Duodenal mucosa (tissue), 2 donors: Measurements from ENCODE around the gene COL23A1.

ENCODE experiments used
- H3K27ac ChIP-seq: one replicate; pipeline ENCODE4 v1.7.0; 2013; ENCODE audit warnings: low read depth, low read length
- H3K27me3 ChIP-seq, 2 donors: one replicate each; pipeline ENCODE4 v1.7.0; 2013; ENCODE audit warnings: low read length in 2 of 2, control low read depth in 1 of 2; ENCODE audit not compliant: insufficient read depth in 2 of 2, control insufficient read depth in 1 of 2
- H3K36me3 ChIP-seq, 2 donors: one replicate each; pipeline ENCODE4 v1.7.0; 2013; ENCODE audit warnings: low read length in 2 of 2, control low read depth in 1 of 2; ENCODE audit not compliant: insufficient read depth in 2 of 2, control insufficient read depth in 1 of 2
- H3K4me1 ChIP-seq, 2 donors: one replicate each; pipeline ENCODE4 v1.7.0; 2013; ENCODE audit warnings: low read length in 2 of 2, control low read depth in 1 of 2; ENCODE audit not compliant: insufficient read depth in 2 of 2, control insufficient read depth in 1 of 2
- H3K4me3 ChIP-seq, 2 donors: one replicate each; pipeline ENCODE4 v1.7.0; 2013; ENCODE audit warnings: low read length in 2 of 2, low read depth in 1 of 2
- H3K9ac ChIP-seq, 2 donors: one replicate each; pipeline ENCODE4 v1.7.0; 2013; ENCODE audit warnings: low read length in 2 of 2, low read depth in 1 of 2
- H3K9me3 ChIP-seq, 2 donors: one replicate each; pipeline ENCODE4 v1.7.0; 2013; ENCODE audit warnings: low read length in 2 of 2, control low read depth in 1 of 2; ENCODE audit not compliant: control insufficient read depth in 1 of 2

COL23A1 gene

DNA sequence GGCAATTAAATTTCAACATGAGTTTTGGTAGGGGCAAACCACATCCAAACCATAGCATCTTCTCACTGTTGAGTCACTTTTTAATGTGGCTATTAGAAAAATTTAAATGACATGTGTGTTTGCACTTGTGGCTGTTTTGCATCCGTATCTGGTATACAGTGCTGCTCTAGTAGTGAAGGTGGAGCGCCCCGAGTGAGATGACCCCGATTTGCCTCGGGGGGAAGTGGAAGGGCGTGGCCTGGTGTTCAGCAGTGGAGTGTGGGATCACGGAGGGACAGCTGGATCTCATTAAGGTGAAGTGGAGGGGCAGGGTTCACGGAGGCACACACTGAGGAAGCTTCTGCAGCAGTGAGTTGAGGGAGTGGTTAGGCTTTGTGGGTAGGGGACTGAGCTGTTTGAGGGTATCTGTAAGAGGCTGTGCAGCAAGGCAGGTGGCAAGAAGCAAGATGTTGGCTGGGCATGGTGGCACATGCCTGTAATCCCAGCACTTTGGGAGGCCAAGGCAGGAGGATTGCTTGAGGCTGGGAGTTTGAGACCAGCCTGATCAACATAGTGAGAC lies 396.9 kb downstream of the COL23A1 start:
- Histone ChIP-seq H3K27me3 (peaks cover 9 to 11% of the 10 kb centered on the region in 2 donors), H3K4me1 (no peaks in the 10 kb centered on the region), H3K9me3 (no peaks in the 10 kb centered on the region), H3K27ac (no peak overlapping the region), H3K9ac (no peak overlapping the region), H3K36me3 (no peaks in the 10 kb centered on the region), H3K4me3 (no peak overlapping the region)

DNA sequence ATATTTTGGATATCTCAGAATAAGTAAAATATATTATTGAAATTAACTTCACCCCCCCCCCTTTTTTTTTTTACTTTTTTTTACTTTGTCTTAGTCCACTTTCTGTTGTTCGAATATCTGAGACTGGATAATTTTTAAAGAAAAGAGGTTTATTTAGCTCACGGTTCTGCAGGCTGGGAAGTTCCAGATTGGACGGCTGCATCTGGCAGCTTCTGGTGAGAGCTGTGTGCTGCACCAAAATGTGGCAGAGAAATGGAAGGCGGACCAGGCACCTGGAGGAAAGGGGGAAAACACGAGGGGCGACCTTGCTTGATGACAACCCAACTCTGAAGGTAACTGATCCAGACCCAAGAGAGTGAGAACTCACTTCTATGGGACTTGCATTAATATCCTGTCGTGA lies 397.4 kb downstream of the COL23A1 start:
- H3K27me3 ChIP-seq, result peaks cover 9 to 11% of the 10 kb centered on the region in 2 donors
- no peak overlapping the region for H3K27ac ChIP-seq
- no peak overlapping the region for H3K9ac ChIP-seq
- no peaks in the 10 kb centered on the region for H3K9me3 ChIP-seq
- H3K4me3 ChIP-seq, result no peak overlapping the region
- H3K4me1 ChIP-seq, result no peaks in the 10 kb centered on the region
- no peaks in the 10 kb centered on the region for H3K36me3 ChIP-seq

DNA sequence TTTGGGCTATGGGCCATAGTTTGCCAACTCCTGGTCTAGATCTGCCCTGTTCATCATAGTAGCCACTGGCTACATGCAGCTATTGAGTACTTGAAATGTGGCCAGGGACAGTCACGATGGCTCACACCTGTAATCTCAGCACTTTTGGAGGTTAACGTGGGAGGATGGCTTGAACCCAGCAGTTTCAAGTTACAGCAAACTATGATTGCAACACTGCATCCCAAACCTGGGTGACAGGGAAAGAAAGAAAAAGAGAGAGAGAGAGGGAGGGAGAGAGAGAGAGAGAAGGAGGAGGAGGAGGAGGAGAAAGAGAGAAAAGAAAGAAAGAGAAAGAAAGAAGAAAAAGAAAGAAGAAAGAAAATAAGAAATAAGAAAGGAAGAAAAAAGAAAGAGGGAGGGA lies 397.9 kb downstream of the COL23A1 start:
- H3K4me1 ChIP-seq, result no peaks in the 10 kb centered on the region
- H3K4me3 ChIP-seq, result no peak overlapping the region
- no peak overlapping the region for H3K9ac ChIP-seq
- peaks cover 9 to 11% of the 10 kb centered on the region in 2 donors for H3K27me3 ChIP-seq
- H3K36me3 ChIP-seq, result no peaks in the 10 kb centered on the region
- H3K27ac ChIP-seq, result no peak overlapping the region
- H3K9me3 ChIP-seq, result no peaks in the 10 kb centered on the region

DNA sequence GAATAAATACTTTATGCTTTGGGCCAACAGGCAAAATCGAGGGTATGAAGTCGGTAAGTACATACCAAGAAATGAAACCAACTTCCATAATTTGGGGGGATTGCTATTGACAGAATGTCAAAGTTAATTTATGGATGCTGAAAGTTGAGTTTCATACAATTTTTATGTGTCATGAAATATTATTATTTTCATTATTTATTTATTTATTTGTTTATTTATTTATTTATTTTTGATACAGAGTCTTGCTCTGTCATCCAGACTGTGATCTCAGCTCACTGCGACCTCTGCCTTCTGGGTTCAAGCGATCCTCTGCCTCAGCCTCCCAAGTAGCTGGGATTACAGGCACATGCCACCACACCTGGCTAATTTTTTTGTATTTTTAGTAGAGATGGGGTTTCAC lies 398.5 kb downstream of the COL23A1 start:
- Histone ChIP-seq H3K36me3 (no peaks in the 10 kb centered on the region), H3K4me1 (no peaks in the 10 kb centered on the region), H3K4me3 (no peak overlapping the region), H3K9ac (no peak overlapping the region), H3K27me3 (peaks cover 9 to 11% of the 10 kb centered on the region in 2 donors), H3K27ac (no peak overlapping the region), H3K9me3 (no peaks in the 10 kb centered on the region)

DNA sequence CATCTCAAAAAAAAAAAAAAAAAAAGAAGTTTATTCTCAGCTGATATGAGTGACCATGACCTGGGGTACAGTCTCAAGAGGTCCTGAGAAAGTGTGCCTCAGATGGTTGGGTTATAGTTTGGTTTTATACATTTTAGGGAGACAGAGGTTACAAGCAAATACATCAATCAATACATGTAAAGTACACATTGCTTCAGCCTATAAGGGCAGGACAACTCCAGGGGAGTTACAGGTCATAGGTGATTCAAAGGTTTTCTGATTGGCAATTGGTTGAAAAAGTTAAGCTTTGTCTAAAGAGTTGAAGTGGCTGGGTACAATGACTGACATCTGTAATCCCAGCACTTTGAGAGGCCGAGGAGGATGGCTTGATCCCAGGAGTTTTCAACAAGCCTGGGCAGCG lies 400.8 kb downstream of the COL23A1 start:
- no peak overlapping the region for H3K27ac ChIP-seq
- H3K4me3 ChIP-seq, result no peak overlapping the region
- H3K36me3 ChIP-seq, result no peaks in the 10 kb centered on the region
- H3K4me1 ChIP-seq, result no peaks in the 10 kb centered on the region
- no peaks in the 10 kb centered on the region for H3K9me3 ChIP-seq
- peaks cover 4 to 6% of the 10 kb centered on the region in 2 donors for H3K27me3 ChIP-seq
- H3K9ac ChIP-seq, result no peak overlapping the region
